NCI-H146 (cell line): ENCODE results near the gene BEGAIN.

Source experiments
- DNase-seq: peaks from one replicate; lab custom pipeline; 2025; lab: John Stamatoyannopoulos, UW

The BEGAIN gene

GRCh38 chr14:100535287-100536120 lies 51.7 kb downstream of the BEGAIN start:
- DNase-seq, result no peak

- no peak for DNase-seq
These were observed 52.5 kb downstream of the BEGAIN start for GRCh38 chr14:100534528-100535286.

- no peak for DNase-seq
These were observed 53.3 kb downstream of the BEGAIN start for GRCh38 chr14:100533656-100534485.

GRCh38 chr14:100532906-100533655 lies 54.1 kb downstream of the BEGAIN start:
- no peak for DNase-seq

GRCh38 chr14:100532154-100532861 lies 54.9 kb downstream of the BEGAIN start:
- no peak for DNase-seq

- DNase-seq, result no peak
These were observed 55.8 kb downstream of the BEGAIN start for GRCh38 chr14:100531152-100532121.

GRCh38 chr14:100530270-100531072 lies 56.7 kb downstream of the BEGAIN start:
- no peak for DNase-seq

GRCh38 chr14:100529561-100530031 lies 57.6 kb downstream of the BEGAIN start:
- no peak for DNase-seq

- DNase-seq, result no peak
These were observed 58.2 kb downstream of the BEGAIN start for GRCh38 chr14:100528962-100529560.

GRCh38 chr14:100526632-100527031 lies 60.6 kb downstream of the BEGAIN start:
- DNase-seq, result no peak

- DNase-seq, result no peak
These were observed 61.2 kb downstream of the BEGAIN start for GRCh38 chr14:100526057-100526456.

GRCh38 chr14:100525615-100526014 lies 61.6 kb downstream of the BEGAIN start:
- no peak for DNase-seq

GRCh38 chr14:100524933-100525243 lies 62.3 kb downstream of the BEGAIN start:
- DNase-seq, result peak; percentile 4

GRCh38 chr14:100524233-100524932 lies 62.8 kb downstream of the BEGAIN start:
- no peak for DNase-seq

- DNase-seq, result no peak
These were observed 63.4 kb downstream of the BEGAIN start for GRCh38 chr14:100523843-100524169.

- no peak for DNase-seq
These were observed 63.9 kb downstream of the BEGAIN start for GRCh38 chr14:100523131-100523842.

- no peak for DNase-seq
These were observed 64.6 kb downstream of the BEGAIN start for GRCh38 chr14:100522616-100523099.
